Left forelimb (tissue), 1 donor: ENCODE results near the gene STK38.

Source experiments
- DNase-seq: peaks from one replicate; pipeline ENCODE4 v3.0.0-alpha.2; 2018; ENCODE audit warnings: low spot score

The STK38 gene

DNA sequence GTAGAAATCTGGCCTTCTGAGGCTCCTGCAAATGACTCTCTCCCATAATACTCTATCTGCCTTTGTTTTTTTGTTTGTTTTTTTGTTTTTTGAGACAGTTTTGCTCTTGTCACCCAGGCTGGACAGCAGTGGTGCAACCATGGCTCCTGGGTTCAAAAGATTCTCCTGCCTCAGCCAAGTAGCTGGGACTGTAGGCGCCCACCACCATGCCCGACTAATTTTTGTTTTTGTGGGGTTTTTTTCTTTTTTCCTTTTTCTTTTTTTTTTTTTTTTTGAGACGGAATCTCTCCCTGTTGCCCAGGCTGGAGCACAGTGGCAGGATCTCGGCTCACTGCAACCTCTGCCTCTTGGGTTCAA is 16.6 kb upstream of the STK38 start:
- DNase-seq, result no peak

DNA sequence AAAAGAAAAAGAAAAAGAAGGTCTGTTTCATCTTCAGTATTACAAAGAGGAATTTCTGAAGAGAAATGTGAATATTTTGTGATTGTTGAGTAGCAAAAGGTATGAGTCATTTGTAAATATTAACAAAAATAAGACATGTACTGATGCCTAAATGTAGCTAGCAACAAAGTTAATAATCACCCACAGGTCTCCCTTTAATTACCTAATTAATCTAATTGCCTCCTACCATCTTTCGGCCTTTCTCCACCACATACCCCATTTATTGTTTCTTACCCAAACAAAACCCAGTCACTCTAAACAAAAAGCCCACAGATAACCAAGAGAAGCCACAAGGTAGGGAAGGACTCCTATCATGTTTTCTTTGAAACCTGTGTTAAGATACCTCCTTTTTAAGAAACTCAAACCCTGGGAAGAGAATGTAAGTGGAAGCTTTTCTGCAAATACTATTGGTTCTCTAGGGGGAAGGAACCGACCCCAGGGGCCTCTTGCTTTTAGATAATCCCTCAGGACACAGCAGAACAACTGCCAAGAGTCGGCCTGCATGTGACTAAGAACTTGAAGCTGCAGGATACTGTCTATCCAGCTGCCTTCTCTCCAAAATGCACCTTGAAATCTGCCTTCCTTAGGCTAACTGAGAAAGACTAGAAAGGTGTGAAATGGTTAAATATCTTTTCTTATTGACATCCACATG is 16.1 kb upstream of the STK38 start:
- DNase-seq, result no peak

DNA sequence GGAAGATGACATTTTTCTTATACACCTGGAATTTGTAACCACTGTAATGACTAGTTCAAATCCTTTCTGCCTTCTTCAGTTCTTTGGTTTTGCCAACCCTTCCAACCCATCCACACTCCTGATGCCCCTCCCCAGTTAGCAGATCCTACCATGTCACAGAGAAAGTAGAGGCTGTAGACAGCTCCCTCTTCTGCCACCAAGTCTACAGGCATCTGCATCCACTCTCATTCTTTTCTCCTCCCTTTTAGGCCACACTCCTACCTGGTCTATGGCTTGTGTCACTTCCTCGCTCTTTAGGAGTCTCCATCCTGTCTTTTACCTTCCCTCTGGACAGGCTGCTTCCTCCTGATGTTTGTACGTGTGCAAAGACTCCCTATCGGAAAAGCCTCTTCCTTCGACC is 13.5 kb upstream of the STK38 start:
- DNase-seq, result no peak

DNA sequence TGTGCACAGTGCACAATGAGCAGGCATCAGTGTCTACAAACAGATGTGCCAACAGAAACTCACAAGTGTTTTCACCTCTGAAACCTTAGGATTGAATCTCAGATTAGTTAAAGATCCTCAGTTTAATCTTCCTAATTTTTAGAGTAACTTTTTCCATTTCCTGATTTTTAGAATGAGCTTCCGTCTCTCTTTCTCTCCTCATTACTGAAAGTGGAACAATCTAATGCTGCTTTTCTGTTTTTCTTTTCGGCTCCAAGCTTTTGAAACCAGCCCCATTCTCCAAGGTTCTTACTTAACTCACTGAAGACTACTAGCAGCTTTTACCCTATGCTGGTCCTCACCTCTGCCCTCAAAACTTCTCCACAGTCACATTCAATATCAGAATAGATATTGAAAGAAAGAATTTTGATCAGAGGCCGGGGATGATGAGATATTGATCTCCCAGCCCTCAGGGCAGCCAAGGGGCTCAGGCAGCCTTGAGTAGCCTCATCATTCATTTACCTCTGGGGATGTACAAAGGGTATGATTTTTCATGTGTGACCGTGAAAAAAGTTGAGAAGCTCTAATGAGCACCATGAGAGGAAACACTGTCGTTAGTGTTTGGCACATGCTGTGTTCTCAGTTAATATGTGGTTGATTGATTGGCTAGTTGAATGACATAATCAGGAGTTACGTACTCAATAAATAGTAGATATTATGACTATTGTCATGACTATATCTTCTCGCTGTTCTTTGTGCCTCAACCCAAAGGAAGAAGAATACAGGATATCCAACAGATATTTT is 11.9 kb upstream of the STK38 start:
- no peak for DNase-seq

DNA sequence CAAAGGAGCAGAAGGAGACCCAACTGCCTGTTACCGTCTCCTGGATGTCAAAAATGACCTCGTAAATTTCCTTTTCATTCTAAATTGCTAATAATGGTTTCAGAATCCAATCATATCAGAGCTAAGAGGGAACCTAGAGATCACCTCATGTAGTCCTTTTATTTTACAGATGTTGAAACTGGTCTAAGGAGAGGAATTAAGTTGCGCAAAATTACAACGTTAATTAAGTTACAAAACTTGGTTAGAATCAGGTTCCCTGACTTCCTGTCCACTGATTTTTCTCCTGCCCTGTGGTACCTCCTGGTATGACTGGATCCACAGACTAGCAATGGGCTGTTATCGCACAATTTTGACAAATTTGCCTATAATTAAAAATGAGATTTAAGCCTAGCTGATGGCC is 9.0 kb upstream of the STK38 start:
- DNase-seq, result no peak

DNA sequence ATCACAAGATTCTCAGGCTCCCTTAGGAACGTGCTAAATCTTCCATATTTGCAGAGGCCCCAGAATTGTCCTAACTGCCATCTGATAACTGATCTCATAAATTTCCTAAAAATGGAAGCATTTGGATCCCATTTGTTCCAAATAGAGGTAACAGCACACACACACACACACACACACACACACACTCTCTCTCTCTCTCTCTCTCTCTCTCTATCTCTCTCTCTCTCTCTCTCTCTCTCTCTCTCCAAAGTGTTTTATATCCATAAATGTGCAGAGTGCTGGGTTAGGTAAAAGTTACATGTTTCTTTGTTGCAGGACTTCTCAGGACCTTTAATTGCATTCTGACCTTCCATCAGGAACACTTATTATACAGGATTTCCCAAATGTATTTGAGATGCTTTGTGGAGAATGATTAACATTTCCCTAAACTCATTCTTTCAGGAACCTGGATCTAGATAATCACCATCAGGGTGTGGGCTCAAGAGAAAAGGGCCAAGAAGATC is 8.5 kb upstream of the STK38 start:
- no peak for DNase-seq

DNA sequence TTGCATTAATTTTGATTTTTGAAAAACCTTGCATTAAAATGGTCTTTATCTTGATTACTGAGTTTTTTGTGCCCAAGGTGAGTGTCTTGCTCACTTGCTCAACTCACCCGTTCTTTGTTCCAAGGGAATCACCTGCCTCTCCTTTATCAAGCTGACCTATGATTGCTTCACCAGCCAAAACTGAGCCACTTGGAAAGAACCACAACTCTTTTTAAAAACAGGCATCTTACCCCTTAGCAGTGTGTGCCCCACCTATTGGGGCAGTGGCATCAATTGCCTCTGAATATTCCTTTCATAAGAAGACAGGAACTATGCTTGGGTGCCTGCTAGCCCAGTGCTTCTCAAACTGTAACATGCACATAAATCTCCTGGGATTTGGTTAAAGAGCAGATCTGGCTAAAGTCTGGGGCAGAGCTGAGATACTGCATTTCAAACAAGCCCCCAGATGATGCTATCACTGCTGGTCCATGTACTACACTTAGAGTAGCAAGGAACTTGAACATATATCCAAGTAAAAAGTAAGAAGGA is 3.3 kb upstream of the STK38 start:
- no peak for DNase-seq

DNA sequence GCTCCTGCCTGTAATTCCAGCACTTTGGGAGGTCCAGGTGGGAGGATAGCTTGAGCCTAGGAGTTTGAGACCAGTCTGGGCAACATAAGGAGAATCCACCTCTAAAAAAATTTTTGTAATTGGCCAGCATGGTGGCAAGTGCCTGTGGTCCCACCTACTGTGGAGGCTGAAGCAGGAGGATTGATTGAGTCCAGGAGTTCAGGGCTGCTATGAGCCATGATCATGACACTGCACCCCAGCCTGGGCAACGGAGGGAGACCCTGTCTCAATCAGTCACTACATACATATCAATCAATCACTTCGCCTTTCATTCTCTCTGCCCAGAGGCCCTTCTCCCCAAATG is 1.1 kb upstream of the STK38 start:
- DNase-seq, result no peak

DNA sequence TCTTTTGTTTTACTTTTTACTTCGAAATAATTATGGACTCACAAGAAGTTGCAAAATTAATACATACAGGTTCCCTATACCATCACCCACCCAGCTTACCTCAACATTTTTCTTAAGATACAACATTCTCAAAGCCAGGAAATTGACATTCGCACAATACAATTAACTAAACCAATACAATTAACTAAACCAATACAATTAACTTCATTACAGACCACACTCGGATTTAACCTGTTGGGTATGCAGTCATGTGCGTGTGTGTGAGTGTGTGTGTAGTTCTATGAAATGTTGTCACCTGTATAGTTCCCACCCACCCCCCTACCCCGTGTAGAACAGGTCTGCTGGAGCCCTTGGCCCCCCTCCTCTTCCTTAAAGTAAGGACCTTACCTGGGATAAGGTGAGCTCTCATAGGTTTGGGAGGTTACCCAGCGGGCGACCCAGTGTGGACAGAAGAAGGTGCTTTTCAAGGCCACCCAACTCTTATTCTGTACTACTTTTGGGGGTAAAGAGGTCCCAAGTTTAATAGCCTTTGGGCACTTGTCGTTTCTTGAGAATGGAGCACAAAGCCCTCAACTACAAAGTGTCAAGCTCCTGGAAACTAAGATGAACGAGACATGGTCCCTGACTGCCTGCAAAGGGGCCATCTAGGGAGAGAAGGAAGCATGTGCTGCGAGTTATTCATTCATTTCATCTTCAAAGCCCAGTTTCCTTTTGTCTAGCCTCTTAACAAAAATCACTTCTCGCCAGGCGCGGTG is 544 bp upstream of the STK38 start:
- DNase-seq, result no peak

DNA sequence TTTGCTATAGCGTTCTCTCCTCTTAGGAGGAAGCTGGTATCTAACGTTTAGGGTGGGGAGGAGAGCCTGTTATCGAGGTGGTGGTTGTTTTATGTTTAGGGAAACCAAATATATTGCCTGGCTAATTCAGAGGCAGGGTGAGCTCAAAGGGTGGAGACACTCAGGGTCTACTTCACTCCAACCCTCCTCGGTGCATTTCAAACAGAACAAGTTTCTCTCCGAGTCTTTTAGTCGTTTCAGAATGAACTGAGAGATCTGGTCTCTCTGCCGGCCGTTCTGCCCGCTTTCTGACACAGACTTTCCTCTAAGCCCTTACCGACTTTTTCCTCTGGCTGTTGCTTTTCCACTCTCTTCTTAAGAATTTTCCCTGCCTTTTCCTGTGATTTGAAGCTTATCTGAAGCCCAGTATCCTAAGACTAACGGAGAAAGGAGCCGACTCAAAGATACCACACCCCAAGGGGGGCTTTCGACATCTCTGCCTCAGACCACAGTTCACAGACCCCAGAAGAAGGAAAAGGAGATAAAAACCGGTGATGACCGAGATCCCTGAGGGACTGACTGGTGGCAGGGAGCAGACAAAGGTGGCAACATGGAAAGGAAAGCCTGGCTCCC is 865 bp downstream of the STK38 start:
- DNase-seq, result no peak

DNA sequence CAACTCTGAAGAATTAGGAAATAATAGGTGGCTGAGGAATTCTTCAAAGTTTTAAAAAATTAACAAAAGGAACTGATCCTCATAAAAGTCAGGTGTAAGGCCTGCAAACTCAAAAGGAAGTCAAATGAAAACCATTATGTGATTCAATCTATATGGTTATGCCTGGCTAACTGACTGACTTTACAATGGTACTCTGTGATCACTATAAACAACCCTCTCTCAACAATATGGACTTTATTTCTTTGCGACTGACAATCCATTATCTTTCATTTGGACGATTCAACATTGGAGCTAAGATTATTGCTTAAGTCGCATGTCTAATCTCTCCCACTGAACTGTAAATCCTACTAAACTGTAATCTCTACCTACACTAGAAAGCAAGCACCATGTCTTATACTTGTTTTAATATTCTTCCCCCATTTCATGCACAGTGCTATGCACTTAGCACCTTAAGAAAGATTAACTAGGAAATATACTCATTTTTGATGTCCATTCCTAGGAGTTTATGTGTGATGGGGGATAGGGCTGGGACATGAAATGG is 1.4 kb downstream of the STK38 start:
- DNase-seq, result no peak

DNA sequence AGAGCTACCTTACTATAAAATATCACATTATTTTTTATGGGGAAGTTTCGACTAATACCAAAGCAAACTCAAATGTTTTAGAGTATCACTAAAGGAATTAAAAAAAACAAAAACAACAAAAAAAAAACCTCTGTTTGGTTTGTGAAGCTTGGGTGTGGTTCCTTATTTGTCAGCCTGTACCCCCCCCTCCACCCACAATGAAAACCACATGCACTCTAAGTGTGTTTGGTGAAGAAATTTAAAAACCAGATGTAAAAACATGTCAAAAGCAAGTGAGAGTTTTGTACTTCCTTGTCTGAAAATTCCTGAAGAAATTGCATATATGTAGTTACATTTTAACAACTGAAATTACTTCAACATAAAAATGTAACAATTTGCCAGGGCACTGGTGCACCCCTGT is 3.1 kb downstream of the STK38 start:
- no peak for DNase-seq

DNA sequence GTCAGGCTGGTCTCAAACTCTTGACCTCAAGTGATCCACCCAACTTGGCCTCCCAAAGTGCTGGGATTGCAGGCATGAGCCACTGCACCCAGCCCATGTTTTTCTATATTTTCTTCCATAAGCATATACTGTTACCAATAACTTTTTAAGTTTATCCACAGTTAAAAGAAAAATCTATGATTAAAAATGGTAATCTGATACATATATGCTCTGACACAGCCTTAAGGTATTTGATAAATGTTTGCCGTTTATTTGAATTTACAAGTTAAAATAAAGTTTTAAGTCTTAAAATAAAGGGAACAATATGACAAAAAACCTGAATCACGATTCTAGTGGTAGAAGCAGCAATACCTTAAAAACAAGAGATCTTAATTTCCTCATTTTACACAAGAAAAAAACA is 5.2 kb downstream of the STK38 start:
- no peak for DNase-seq

DNA sequence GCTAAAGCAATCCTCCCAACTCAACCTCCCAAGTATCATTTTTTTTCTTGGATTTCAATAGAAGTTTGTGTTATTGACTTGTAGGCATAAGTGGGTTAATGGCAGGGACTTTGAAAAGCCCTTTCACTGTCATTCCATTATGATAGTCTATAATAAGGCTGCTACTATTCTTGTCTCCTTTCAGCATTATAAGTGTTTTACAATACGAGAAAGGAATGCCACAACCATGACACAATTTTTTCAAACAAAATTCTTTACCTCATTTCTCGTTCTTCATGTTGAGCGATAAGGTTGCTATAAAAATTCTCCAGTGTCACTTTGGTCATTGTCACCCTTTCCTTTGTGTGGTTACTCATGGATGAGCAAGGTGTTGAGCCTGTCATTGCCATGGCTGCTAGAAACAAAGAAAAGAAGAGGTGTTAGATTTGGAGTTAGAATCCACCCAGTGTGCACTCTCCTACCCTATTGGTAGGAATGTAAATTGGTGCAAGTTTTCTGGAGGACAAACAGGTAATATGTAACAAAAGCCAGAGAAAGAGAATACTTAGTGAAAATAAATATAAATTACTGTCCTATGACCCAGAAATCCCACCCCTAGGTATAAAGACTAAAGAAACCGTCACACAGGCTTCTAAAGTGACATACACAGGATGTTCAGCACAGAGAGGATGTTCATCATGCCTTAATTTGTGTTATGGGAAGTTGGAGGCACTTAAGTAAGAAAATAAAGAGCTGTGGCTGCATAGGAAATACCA is 7.3 kb downstream of the STK38 start:
- no peak for DNase-seq

DNA sequence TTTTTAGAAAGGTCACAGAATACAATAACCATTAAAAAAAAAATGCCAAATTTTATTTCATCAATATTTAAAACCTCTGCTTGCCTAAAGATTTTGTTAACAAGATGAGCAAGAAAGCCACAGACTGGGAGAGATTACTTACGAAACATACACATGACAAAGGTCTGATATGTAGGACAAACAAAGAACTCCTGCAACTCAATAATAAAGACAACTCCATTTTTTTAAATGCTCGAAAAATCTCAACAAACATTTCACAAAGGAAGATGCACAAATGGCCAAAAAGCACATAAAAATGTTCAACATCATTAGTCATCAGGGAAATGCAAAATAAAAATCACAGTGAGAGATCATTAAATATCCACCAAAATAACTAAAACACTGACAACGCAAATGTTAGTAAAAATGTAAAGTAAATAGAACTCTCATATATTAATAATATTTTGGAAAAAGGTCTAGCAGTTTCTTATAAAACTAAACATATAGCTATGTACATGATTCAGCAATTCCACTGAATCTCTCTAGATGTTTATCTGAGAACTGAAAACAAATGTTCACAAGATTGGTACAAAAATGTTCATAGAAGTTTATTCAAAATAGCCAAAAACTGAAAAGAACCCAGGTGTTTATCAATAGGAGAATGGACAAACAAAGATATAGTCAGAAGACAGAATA is 10.3 kb downstream of the STK38 start:
- DNase-seq, result no peak

DNA sequence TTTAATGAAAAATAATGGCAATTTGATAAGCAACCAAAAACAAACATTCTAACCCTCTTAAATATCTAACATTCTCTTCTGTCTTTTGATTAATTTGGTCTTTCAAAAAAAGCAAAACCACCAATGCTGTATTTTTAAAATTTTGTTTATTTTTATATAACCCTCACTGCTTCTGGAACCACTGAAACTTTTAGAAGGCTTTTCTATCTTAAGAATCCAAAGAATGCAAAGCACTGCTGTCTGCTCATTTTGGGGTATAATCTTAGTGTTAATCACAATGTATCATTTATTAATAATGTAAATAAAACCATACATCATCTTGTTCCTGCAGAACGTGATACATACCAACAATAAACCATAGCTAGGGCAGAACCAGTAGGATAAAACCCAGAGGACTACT is 14.0 kb downstream of the STK38 start:
- DNase-seq, result no peak

DNA sequence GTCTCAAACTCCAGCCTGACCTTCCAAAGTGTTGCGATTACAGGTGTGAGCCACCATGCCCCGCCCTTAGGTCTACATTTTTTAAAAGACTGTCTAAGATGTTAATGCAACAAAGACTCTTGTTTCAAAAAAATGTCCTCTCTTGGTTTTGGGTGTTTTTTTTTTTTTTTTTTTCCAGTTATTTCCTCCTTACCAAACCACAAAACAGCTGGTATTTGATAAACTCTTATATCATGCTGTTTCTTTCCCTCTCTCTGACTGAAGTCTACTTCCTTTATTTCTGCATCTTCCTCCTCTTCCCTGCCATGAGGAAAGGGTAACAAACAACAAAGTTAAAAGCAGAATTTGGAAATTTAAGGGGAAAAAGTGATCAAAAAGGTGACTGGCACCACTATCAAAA is 21.2 kb downstream of the STK38 start:
- no peak for DNase-seq

DNA sequence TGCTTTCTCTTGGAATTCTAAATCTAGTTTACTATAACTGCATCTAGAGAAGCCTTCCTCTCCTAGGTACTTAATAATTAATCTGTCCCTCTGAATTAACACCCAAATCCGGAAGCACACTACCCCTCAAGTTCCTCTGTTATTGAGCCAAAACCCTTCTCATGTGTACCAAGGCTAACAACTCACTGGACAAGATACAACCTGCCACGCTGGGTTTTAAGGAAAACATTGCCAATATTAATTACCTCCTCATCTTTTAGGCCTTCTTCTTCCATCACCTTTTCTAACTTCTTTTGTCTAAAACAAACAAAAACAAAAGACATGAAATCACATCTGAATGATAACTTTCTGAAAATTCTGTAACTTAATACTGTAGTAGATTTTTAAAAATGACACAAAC is 21.9 kb downstream of the STK38 start:
- DNase-seq, result no peak

DNA sequence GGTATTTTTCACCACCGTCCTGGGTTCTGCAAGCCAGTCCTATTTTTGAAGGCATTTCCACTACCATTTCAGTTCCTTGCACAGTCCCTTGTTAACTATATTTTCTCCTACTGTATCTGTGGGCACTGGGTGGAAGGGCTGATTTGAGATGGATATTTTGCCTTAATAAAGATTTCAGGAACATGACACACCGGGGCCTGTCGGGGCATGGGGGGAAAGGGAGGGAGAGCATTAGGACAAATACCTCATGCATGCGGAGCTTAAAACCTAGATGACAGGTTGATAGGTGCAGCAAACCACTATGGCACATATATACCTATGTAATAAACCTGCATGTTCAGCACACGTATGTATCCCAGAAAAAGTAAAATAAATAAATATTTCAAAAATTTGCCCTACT is 22.4 kb downstream of the STK38 start:
- no peak for DNase-seq

DNA sequence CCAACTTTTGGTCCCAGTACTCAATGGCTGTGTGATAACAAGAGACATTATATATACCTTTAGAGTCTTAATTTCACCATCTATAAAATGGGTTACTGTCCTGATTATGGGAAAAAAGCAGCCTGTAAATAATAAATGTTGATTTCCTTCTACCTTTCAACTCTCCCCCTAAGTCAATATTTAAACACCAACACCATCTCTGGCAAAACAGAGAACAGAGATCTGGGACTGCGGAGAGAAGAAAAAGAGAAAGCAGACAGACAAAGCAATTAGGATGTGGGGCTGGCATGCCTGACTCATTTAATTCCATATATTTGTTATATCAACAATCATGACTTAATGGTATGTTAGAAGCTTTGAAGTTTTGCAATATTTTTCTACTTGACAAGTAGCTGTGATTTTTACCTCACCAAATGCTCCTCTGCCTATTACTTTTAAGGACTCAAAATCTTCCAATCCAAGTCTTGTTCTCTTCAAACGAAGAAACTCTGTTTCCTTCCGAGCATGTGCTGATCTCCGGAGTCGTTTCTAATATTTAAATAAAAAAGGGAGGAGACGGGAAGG is 23.3 kb downstream of the STK38 start:
- DNase-seq, result no peak

DNA sequence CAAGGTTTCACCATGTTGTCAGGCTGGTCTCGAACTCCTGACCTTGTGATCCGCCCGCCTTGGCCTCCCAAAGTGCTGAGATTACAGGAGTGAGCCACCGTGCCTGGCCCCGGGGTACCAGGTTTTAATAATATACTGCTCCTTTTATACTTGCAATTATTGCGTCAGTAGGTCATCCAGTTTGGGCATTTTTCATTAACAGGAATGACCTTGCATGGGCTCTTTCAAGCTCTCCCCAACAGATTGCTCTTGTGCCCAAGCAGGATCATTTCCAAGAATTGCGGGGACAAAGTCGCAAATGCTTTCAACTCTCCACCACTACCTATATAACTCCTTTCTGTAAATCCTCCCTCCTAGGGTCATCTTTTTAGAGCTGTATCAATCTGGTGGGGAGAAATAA is 23.8 kb downstream of the STK38 start:
- DNase-seq, result no peak
